Measurements from ENCODE around the gene SLC6A12. TPM values are rescaled to one million over a fixed set of nuclear protein-coding genes. Genes with fewer than 3 reads are reported as not detected.

SLC6A12 gene
- total RNA-seq, 2 donors from 2014 or later: 0.41 to 0.65 TPM

DNA sequence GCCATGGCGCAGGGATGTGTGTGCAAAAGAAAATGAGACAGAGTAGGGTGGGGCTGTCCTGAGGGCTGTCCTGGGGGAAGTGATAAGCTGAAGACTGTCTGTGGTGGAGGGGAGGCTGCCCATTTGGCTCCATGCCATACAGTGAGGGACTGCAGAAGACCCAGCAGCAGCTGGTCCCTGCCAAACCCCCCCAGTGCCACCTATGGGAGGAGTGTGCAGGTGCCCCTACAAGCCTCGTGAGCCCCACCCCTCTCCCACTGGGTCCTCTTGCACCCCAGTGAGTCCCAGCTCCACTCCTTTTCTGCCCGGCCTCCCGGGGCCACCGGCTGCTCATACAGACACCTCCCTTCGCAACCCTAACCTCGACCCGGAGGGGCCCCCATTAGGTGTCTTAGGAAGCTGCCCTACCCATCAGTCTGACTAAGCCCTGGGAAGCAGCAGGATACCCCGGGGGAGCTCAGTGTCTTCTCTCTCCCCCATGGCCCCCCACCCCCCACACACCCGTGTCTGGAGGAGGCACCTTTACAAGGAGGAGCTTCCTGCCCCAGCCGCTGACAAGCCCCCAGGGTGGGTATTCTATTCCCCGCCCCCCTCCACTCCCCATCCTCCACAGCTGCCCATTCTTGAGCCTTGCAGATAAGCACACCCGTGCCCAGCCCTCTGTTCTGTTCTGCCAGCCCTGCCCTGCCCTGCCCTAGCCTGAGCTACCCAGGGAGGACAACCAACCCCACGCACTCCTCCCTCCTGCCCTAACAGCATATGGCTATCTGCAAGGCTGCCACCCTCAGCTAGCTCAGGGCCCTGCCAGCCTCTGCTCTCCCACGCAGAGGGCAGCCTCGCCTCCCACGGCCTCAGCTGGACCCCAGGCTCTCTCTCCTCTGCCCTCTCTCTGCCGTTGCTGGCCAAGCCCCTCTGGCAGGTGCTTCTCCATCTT, 41.9 kb downstream of the SLC6A12 start:
- intact Hi-C loops (cut with DNase I): no loop called here
- no peak for DNase-seq
- ATAC-seq: peak in 1 of 2 donors; percentile 11

DNA sequence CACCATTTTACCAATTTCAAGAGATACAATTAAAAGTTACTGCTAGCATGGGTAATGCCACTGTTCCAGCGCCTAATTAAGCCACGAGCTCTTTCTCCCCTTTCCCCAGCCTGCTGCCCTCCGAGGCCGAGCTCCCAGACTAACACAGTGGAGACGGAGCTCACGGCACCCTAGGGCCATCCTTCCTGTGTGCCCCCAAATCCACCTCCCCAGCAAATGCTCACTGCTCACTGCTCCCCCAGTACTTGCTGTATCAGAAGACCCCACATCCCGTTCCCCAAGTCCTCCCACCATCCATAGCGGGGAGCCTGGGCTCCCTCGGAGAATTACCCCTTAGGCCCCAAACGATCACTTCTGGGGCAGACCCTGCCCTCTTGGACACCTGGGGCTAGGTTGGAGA, 42.7 kb downstream of the SLC6A12 start:
- no peak for ATAC-seq
- no peak for DNase-seq
- intact Hi-C loops (cut with DNase I): no loop called here

DNA sequence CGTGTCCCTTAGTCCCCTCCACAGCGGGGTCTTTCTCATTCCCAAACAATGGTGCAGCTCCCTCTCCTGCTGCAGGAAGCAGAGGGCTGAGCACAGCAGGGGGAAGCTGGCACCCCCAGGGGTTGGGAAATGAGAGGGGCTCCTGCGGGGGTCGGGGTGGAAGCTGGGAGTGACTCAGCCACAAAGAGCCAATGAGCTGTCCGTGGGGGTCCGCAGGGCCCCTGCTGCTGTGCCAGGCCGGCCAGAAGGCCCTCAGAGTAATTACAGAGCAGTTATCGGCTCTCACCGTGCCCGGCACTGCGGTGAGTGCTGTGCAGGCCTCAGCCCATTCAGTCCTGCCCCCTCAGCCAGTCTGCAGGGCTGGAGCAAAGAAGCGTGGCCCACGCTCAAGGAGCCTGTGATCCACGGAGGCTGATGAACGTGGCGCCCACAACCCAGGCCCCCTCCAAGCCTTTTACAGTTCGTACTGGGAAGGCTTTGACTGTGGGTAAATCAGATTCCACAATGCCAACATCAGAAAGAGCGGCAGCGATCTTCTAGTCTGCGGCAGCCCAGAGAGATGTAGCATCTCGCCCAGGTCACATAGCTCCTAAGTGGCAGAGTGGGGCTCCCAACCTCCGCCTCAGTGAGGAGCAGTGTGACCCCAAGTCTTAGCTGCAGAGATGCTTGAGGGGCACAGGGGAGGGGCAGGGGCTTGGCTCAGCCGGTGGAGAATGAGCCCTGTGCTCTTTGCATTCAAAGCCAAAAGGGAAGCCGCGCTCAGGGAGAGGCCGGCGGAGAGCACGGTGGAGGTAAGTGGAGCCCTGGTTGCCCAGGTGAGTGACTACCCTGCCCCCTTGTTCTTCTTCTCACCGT, 43.4 kb downstream of the SLC6A12 start:
- ATAC-seq: no peak
- intact Hi-C loops (cut with DNase I): no loop called here
- DNase-seq: no peak

DNA sequence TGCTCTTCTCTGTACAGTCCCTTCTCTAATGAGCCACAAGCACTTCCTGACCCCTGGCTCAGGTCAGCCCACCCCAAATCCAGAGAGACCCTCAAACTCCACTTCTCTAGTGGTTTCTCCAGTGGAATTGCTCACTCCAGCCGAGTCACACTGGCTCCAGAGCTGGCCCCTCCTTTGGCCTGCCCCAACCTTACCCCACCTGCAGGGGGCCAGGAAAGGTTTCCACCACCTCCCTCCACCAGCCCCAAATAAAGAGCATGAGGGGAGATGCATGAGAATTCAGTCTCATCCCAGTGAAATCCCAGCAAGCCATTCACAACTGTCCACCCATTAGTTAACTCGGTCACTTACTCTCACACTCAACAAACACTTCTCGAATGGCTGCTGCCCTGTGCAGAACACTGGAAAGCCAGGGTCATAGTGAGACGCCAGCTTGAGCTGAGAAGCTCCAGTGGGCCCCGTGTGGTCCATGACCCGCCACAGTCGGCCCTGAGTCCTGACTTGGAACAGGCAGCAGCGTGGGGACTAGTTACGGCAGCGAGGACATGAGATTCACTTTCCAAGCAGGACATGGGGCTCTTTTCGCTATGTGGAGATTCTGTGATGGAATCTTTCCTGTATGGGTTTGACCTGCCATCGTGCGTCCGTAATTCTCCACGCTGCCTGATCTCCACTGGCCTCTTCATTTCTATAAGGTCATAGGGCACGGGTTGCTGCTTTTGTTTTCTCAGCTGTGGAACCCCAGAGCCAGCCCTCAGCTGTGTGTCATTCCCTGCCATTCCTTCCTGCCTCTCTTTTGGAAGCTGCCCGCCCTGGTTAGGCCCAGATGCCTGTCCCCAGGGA, 44.2 kb downstream of the SLC6A12 start:
- intact Hi-C loops (cut with DNase I): no loop called here
- ATAC-seq: no peak
- no peak for DNase-seq

DNA sequence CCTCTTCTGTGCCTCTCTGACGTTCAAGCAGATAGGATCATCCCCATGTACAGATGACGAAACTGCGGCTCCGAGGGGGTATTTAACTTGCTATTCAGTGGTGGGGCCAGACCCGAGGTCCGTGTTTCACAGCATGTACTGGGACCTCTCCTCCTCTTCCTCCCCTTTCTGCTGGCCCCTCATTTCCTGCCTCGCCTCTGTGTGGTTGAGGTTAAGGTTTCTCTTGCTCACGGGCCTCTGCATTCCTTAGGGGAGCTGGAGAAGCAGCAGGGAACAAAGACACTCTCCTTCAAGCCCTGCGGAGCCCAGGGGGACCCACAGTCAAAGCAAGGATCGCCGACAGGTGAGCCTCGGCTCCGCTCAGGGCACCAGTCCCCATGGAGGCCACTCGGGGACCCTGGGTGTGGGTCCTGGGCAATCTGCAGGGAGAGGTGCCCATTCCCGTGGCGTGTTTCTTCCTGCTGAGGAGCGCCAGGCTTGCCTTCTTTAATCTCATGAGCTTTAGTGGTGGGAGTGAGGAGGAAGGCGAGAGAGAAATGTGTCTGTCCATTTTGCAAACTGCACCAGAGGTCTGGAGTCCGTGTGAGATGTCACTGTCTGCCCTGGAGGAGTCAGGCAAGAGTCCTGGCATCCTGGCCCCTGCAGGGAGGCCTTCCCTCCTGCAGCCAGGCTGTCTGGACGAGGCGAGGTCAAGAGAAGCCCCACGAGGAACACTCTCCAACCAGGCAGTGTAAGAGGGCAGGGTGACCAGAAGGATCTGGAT, 45.0 kb downstream of the SLC6A12 start:
- DNase-seq (no peak), ATAC-seq (no peak)
- intact Hi-C loops (cut with DNase I): no loop called here

DNA sequence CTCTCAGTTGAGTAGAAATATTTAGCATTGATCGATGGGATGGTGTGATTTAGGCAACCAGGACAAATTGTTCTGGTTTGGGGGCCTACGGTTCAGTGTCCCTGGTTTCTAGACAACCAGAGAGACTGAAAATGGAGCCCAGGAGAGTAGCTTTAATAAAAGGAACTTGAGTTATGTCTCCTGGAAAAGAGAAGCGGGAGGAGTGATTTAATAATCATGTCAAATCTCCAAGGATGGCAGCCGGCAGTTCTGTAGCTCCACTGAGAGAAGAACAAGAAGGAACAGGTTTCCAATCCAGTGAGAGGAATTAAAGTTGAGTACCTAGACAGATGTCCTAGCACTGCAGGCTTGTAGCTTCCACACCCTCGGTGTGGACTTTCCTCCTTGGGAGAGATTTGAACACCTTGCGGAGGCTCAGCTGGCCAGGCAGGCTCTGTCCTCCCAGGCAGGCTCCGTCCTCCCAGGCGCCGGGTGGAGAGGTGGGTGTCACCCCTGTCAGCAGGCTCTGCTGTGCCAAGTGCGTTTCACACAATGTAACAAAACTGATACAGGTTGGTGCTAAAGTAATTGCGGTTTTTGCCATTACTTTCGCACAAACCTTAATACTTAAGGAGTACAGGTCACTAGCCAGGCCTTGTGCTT, 45.9 kb downstream of the SLC6A12 start:
- intact Hi-C loops (cut with DNase I): no loop called here
- no peak for ATAC-seq
- DNase-seq: no peak

DNA sequence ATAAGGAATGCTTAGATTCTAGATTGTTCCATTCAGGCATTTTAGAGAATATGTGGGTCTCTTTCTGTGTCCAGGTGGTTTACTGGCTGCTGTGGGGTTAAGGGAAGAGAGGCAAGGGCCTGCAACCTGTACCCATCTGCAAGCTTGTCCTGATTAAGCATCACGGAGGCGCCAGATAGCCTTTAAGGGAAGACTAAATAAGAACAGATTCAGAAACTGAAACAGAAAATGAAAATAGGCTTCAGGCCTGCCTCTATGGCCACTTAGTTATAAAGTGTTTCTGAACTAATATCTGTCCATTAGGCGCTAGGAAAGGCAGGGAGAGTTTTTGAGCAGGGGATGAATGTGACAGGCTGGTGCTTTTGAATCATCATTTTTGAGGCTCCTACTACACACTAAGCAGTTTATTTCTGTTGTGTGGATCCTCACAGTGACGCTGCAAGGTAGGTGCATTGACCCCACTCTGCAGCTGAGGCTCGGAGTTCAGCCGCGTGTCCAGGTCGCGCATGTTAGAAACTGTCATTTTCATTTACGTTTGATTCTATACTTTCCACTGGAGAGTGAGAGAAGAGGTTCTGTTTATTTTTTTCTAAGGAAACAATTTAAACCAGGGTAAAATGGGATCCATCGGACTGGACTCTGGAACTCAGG, 47.4 kb downstream of the SLC6A12 start:
- DNase-seq: no peak
- intact Hi-C loops (cut with DNase I): no loop called here
- no peak for ATAC-seq

DNA sequence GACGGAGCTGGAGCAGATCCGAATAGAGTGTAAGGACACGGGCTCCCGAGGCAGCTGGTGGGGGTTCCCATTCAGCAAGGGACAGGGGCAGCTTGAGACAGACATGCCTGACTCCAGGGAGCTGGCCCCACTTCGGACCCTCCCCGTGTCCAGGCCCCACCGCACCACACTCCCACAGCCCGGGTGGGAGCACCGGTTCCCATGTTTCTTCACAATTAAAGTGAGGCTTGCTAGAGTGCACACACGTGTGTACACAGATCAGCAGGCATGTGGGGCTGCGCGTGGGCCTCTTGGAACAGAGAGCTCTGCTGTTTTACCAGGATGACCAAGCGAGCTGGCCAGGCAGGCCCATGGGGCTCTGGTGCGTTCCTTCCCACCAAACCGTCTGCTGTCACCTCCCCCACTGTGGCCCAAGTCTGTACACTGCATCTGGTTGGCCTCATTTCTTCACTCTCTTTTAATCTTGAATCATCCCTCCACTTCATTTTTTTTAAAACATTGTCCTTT, 48.0 kb downstream of the SLC6A12 start:
- intact Hi-C loops (cut with DNase I): no loop called here
- no peak for DNase-seq
- ATAC-seq: no peak

DNA sequence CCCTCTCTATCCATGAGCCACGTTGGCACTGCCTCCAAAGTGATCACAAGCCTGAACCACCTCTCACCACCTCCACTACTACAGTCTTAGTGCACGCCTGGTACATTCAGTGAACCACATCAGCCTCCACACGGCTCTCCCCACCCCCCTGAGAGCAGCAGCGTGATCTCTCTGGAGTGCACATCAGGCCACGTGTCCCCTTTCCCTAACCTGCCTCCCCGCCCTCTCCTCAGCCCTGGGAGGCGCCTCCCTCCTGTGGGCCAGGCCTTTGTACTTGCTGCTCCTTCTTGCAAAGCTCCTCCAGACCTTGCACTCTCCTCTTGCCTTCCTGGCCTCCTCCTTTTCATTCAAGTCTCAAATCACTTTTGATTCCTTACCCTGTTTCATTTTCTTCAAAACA, 49.8 kb downstream of the SLC6A12 start:
- intact Hi-C loops (cut with DNase I): no loop called here
- DNase-seq: no peak
- ATAC-seq: no peak

DNA sequence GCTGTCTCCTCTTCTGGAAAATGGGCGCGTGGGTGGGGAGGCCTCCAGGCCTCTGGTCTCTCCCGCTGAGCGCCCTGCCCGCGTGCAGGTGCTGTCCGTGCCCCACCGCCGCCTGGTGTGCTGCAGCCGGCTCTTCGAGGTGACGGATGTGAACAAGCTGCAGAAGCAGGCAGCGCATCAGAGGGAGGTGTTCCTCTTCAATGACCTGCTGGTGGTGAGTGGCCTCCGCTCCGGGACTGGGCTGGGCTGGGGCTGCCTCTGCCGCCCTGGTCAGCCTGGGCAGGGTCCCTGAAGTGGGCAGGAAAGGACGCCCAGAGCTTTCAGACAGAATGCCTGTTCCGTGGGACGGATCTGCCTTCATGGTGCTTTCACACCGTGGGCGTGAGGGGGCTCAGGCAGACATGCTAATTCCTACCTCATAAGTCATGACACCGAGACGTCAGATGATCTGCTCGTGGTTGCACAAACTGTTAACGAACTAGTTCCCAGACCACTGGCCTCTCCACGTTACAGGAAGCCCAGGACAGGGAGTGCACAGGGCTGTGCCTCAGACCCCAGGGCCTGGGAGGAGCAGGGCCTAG, 50.5 kb downstream of the SLC6A12 start:
- no peak for ATAC-seq

DNA sequence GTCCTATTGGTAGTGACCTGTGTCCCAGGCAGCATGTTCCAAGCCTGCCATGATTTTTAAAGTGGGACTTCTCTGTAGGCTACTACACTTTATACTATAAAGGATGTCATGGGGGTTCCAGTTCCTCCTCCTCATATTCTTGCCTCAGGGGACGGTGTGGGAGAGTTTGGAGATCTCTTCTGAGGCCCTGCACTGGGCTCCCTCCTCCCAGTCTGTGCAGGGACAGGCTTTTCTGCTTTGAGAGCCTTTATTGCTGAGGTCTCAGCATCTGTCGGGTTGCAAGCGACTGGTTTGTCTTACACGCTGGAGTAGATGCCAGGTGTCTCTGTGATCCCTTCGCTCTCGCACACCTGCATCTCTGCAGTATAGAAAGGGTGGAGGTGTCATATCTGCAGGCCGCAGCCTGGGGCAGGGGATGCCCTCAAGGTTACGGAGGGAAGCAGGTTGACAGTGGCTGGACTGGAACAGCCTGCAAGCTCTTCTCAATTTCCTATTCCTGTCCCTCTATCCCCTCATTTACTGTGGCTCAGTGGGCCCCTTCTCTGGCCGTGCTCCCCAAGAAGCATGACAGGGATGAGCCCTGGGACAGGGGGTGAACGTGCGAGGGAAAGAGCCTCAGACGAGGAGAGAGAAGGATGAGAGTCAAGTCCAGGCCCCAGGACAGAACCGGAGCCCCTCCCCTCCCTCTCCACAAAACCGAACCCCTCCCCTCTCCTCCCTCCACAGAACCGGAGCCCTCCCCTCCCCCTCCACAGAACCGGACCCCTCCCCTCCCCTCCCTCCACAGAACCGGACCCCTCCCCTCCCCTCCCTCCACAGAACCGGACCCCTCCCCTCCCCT, 51.3 kb downstream of the SLC6A12 start:
- ATAC-seq: no peak
- intact Hi-C loops (cut with DNase I): no loop called here

More for the DNA sequence above, 50.5 kb downstream of the SLC6A12 start:
- intact Hi-C loops (cut with DNase I): no loop called here
- DNase-seq: no peak

DNA sequence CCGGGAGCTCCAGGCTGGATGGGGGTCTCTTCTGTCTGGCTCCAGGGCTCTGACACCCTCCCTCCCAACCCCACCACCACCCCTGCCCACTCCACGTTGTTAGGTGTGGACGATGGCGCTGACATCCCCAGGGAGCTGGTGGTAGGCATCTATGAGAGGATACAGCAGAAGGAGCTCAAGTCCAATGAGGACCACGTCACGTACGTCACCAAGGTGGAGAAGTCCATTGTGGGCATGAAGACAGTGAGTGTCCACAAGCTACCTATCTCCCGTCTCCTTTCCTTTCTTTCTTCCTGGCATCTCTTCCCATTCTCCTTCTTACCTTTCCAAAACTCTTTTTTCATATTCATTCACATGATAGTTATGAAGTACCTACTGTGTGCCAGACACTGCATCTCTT, 52.1 kb downstream of the SLC6A12 start:
- no peak for ATAC-seq
- intact Hi-C loops (cut with DNase I): no loop called here
- DNase-seq: no peak

More for the DNA sequence above, 51.3 kb downstream of the SLC6A12 start:
- DNase-seq: no peak

DNA sequence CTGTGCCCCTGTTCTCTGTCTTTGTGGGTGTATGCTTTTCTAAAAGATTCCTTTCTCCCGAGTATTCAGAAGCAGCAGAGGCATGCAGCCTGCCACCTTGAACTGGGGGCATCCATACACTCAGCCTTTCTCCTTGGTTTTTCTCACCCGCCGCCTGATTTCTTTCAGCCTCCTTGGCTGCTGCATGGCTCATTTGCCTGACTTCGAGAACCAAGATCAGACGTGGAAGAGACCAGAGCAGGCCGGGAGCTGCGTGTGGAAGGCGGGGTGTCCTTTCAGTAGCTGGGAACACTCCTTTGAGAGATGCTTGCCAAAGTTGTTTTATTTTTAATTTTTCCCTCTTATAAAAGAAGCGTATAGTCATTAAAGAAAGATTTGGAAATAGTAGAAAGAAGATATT, 53.1 kb downstream of the SLC6A12 start:
- ATAC-seq (no peak), DNase-seq (no peak)
- intact Hi-C loops (cut with DNase I): no loop called here

DNA sequence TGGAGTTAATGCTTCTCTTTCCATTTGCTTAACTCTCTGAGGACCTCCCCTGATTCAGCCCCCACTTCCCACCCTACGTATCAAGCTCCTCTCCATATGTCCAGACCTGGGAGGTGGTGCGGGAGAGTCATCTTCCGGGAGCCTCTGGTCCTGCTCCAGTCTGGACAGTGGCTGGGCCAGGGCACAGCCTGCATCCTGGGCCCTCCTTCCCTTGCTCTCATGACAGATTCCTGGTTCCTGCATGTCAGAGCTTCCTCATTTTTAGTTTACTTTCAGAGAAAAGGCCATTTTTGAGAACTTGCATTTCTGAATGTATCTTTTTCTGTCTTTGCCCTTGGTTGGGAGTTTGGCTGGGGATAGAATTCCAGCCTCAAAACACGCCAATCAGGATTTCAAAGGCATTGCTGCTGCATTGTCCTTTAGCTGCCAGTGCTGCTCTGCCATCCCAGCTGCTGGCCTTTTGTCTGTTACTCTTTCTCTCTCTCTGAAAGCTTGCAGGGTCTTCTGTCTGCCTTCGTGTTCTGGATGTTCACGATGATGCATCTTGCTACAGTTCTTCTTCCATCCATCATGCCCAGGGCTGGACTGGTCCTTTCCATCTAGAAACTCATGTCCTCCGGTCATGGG, 54.7 kb downstream of the SLC6A12 start:
- ATAC-seq: no peak
- intact Hi-C loops (cut with DNase I): no loop called here
- no peak for DNase-seq

DNA sequence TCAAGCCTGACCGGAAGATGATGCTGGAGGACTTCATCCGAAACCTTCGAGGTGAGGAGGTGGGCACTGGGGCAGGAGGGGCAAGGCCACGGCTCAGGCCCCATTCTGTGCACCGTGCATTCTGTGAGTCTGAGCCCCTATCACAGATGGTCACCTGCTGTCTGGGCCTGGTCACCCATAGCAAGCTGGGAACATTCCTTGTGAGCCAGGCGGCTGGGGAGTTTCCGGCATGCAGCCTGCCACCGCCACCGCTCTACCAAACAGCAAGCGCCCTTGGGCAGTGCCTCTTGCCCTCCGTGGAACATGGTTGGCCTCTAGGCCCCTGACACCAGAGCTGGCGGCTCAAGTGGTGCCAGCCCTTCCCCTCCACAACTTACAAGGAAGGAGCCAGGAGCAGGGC, 56.3 kb downstream of the SLC6A12 start:
- ATAC-seq (no peak), DNase-seq (no peak)
- intact Hi-C loops (cut with DNase I): no loop called here

DNA sequence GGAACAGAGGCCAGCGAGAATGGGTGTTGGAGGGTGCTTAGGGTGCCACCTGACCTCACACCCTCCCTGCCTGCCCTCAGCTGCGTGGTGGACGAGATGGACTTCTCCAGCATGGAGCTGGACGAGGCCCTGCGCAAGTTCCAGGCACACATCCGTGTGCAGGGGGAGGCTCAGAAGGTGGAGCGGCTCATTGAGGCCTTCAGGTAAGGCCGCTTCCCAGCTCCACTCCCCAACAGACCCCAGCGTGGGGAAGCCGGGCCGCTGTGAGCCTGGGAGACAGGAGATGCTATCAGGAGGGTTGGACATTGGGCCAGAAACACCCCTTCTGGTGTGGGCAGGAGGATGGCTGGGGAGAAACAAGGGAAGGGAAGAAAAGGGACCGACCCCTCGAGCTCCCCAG, 57.0 kb downstream of the SLC6A12 start:
- DNase-seq: no peak
- ATAC-seq: no peak
- intact Hi-C loops (cut with DNase I): no loop called here

Measured in left cardiac atrium (tissue), 4 donors.